GM04503 (cell line): ENCODE data around the gene SYTL3.

Source experiments
- DNase-seq: peaks from one replicate; pipeline ENCODE4 v3.0.0-alpha.2; 2012; ENCODE audit warnings: low read depth

The SYTL3 gene

DNA sequence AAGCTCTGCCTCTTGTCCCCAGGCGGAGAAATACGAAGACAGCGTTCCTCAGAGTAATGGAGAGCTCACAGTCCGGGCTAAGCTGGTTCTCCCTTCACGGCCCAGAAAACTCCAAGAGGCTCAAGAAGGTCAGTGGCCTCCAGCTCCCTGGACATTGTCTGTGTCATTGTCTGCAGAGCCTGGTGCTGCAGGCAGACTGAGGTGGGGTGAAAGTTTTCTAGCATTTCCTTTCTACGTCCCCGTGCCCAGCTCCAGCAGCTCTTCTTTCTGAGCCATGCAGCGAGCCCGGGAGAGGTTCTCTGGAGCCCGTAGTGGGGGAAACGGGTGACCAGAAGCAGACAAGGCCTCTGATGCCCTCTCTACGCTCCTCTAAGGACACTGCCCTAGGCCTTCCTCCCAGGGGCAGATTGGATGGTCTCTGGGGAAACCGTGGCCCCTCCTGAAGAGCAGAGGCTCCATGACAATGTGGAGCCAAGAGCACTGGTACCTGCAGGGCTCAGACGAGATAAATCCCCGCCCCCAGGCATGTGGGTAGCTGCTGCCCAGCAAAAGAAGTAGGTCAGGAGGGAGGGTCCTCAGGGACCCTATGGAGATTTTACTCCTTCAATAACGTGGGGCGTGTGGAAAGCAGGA lies 110.9 kb downstream of the SYTL3 start:
- no peak for DNase-seq

DNA sequence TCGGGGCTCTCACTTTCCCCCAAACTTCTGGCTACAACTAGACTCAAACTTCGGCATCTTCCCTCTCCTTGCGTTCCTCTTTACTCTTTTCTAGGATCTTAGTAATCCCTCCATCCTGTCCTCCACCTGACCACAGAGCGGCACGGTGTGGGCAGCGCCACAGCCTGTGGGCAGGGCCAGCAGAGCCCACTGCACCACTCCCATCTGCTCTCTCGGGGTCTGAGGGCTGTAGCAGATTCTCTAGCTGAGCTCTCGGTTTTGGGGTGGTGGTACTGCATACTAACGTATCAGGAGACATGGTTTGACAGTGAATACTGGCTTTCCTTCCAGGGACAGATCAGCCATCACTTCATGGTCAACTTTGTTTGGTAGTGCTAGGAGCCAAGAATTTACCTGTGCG lies 111.9 kb downstream of the SYTL3 start:
- DNase-seq = no peak

DNA sequence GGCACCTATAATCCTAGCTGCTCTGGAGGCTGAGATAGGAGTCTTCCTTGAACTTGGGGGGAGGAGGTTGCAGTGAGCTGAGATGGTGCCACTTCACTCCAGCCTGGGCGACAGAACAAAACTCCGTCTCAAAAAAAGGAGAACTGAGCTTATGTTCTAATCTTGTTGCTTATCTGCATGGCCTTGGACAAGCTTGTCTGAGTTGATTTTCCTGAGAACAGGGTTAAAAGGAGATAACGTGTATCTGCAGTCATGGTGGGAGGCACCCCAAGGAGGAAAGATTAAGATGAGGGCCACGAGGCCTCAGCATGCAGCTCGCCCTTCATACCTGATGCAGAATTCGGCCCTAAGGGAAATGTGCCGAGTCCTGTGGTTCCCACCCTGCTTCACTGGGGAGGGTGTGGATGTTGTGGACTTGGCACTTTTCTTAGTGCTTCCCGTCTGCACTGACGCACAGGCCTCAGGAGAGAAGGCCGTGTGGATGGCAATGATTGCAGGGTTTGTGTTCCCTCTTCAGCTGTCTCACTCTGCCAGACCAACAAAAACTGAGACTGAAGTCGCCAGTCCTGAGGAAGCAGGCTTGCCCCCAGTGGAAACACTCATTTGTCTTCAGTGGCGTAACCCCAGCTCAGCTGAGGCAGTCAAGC lies 113.1 kb downstream of the SYTL3 start:
- no peak for DNase-seq

DNA sequence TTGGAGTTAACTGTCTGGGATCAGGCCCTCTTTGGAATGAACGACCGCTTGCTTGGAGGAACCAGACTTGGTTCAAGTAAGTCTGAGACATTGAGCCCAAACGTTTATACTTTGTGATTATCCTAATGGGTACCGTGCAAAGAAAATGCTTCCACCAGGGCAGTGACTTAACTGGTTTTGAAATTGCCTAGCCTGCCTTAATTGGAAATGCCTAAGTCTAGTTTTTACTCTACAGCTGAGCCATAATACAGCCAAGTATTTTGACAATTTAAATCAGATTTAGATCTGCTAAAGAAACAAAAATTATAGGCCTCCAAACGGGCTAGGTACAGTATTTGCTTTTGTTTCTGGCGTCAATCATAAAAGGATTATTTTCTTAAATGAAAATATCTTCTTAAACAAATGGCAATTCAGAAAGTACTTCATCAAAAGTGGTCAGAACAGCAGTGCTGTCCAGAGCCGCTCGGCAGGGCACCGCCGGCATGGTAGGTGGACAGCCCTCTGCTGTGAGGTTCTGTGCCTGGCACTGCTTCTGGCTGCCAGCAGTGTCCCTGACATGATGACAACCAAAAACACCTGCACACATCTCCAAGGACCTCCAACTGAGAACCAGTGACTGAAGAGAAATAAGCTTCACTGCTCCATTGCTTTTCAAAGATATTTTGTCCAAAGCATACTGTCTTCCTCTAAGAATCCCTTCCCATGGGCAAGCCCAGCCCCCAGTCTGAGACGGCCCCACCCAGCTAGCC lies 113.8 kb downstream of the SYTL3 start:
- DNase-seq = no peak

DNA sequence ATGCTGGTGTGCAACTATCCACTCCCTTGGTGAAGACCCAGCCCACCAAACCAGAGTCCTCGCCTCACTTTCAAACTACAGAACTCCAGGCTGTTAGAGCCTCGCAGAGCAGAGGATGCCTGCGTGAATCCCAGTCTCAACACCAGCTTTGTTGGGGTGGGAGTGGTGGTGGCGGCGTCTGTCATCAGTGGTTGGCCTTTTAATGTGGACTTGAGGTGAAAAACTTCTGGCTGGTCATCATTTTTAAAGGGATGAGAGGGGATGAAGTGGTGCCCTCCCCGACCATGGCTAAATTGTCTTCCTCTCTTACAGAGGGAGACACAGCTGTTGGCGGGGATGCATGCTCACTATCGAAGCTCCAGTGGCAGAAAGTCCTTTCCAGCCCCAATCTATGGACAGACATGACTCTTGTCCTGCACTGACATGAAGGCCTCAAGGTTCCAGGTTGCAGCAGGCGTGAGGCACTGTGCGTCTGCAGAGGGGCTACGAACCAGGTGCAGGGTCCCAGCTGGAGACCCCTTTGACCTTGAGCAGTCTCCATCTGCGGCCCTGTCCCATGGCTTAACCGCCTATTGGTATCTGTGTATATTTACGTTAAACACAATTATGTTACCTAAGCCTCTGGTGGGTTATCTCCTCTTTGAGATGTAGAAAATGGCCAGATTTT lies 114.5 kb downstream of the SYTL3 start:
- DNase-seq = no peak

DNA sequence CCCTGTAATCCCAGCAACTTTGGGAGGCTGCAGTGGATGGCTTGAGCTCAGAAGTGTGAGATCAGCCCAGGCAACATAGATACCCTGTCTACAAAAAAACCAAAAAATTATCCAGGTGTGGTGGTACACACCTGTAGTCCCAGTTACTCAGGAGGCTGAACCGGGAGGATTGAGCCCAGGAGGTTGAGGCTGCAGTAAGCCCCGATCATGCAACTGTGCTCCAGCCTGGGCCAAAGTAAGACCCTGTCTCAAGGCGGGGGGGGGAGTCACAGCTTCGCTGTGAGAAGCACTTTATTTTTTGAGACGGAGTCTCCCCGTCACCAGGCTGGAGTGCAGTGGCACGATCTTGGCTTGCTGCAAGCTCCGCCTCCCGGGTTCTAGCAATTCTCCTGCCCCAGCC lies 115.1 kb downstream of the SYTL3 start:
- DNase-seq = no peak

DNA sequence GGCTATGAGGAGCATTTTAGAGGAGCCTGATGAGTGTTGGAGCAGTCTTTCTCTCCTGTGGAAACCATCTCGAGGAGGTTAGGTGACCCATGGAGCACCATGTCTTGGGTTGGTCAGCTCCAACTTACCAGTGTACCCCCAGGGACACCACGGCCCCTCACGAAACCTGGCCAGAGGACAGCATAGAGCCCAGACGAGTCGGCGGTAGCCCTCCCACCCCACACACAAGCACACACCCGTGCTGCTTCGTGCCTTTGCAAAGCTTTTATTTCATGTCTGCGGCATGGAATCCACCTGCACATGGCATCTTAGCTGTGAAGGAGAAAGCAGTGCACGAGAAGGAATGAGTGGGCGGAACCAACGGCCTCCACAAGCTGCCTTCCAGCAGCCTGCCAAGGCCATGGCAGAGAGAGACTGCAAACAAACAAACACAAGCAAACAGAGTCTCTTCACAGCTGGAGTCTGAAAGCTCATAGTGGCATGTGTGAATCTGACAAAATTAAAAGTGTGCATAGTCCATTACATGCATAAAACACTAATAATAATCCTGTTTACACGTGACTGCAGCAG lies 115.7 kb downstream of the SYTL3 start:
- DNase-seq = no peak

DNA sequence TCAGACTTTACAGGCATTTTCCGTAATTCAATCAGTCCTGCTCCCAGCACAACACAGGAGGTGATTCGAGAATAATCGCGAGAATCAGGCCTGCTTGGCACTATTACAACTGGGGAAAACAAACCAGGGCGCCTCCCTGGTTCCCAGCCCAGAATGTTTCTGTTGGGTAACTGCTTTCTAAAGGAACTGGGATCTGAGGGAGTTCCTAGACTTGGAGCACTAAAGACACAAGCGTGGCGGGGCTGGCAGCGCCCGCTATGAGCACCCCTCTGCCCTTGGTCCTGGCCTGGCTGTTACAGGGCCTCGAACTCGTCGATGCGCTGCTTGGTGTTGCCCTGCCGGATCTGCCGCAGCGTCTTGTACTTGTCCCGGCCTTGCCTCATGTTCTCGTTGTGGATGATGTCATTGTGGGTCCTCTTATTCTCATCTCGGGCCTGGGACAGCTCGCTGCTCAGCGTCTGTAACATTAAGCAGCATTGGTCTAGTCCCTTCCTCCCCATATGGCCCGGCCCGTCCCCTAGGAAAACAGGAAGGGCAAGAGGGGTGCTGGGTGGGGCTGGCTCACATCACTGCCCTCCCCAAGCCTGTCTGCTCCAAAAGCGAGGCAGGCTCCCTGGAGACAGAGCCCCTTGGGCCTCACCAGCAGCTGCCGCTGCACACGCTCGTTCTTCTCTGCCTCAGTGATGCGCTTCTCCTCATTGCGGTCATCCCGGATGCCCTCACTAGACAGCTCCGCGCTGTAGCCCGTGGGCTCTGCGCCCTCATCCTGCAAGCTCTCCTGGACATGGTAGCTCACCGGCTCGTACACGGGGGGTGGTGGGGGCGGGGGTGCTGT lies 117.0 kb downstream of the SYTL3 start:
- no peak for DNase-seq

DNA sequence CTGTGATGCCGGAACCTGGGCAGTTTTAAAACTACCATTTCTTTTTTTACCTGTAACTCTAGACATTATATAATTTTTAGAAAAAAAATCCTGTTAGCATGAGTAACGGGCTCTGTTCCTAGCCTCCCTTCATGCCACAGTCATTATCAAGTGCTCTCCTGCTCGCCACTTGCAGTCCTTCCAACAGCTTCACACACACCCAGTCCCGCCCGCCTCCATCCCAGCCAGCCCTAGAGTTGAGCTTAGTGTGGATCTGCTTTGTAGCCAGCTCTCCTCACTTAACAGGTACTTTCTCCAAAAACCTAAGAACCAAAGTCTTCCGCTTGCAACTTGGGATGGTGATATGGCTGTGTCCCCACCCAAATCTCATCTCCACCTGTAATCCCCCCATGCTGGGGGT lies 117.9 kb downstream of the SYTL3 start:
- DNase-seq = no peak

DNA sequence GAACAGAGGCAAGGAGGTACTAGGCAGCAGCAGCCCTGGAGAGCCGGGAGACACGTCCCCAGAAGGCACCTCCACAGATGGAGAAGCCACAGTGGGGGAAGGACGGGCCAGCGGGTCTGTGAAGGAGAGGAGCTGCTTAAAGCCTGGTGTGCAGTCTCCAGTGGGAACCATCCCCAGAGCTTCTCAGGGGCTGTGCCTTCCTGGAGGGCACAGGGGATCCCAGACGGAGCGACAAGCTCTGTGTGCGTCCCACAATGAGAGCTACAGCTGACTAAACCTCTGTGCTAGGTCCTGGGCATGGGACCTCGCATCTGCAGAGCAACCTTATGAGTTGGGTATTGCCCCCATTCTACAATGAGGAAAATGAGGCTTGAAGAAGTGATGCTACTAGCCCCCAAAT lies 118.6 kb downstream of the SYTL3 start:
- no peak for DNase-seq

DNA sequence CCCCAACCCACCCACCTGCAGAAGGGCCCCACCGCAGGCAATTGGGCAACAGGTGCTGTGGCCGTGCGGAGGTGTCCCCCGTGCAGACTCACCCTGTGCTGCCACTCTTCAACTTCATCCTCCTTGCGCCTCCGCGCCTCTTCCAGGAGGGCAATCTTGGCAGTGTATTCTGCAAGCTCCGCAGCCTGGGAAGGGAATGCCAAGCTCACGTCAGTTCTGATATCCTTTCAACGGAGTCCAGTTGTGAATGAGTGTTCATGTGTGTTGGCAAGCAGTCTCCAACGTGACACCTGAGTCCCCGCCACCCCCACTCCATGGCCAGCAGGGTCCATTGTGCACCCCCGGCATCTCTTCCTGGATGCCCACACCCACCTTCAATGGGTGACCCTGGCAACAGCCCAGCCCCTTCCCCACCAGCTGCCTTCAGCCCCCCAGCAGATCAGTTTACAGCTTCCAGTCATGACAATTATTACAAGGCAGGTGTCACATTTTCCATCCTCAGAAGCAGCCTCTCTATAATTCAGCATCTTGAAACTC lies 119.4 kb downstream of the SYTL3 start:
- no peak for DNase-seq

DNA sequence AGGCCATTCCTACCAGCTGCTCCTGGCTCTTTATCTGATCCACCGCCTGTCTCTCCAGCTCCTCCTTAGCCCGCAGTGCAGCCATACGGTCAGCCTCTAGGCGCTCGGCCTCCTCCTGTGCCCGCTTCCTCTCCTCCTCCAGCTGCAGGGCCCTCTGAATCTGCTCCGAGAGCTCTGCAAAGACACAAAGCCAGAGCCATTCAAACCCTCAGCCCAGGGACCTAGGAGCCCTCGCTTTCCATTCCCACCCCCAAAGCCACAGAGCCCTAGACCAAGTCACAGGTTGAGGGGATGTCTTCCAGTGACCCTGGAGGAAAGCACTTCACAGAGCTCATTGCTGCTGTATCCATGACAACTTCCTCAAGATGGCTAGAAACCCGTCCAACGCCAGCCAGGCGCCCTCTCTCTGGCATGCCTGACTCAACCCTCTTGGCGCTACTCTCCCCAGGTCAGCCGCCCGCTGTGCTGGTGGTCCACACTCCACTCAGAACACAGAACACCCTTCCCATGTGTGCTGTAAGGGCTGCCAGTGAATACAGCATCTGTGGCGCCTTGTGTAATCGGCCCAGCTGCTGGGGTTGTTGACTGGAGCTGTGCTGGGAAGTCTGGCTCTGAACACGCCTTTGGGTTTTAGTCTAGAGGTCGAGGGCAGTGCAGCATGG lies 120.0 kb downstream of the SYTL3 start:
- DNase-seq = no peak

DNA sequence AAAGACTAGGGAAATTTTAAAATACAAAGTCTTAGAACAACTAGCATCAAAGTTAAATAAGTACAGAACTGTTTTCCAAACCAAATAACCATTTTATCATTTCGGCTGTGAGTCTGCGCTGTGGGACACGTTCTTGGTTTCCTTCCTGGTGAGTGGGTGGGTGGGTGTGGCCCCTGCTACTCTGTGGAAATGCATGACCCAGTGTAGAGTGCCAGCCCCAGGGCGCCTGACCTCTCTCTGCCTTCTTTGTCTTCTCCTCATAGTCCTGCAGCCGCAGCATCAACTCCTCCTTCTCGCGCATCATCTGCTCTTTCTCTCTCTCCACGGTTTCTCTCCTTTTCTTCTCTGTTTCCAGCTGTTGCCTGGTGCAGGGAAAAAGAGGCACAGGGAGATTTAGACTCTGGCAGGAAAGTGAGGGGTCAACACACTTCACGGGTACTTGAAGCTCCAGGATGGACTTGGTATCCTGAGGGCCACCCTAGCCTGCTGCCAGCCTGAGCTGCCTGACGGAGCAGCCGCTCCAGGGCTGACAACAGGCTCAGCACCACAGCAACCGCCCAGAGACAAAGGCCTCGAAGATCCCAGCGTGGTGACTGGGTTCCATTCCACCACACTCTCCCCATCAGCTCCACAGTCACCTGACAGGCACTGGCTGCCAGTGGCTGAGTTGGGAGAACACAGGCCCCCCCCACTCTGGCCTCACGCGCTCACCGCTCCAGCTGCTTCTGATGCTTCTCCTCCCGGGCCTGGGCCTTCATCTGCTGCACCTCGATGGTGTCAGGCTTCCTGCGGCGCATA lies 120.9 kb downstream of the SYTL3 start:
- DNase-seq = no peak

DNA sequence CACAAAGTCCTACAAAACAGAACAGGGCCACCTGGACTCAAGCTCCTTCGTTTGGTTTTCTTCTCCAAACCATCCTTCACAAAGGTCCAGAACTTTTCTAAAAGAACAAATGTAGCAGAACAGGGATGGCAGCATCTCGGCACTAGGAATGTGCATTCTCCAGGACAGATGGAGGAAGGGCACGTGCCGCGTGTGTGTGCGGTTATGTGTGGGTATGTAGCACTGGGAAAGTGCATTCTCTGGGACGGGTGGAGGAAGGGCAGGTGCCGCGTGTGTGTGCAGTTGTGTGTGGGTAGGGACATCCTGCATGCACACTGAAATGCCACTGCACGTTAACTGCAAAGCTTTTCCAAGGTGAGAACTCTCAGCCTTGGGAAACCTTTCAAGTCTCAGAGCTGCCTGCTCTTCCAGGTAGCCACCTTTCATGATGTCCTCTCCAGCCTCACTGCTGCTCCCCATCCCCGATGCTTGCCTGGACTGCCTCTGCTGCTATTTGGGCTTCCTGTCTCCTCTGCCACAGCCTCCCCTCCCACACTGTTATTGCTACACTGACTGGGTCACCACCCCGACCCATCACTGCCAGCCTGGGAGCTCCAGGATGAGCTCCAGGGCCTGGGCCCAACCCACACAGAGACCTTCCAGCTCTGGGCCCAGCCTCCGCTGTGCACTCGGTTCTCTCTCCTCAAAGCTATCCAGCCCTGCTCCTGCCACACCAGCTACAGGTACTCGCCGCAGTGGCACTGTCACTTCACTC lies 121.7 kb downstream of the SYTL3 start:
- DNase-seq = no peak

DNA sequence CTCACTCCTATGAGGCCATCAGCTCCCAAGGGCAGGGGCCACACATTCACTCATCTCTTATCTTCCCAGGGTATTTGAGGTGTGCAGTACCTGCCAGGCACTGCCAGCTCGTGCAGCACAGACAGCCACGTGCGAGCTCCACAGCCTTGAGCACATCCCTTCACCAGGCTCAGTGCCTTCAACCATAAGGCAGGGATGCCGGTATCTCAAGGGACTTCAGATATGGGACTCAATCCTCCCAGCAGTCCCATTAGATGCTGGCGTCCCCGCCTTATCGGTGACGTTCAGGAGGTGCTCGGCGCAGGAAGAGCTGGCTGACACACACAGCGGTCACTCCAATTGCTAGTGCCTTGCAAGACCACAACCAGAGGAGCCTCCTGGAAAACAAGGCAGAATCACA lies 122.3 kb downstream of the SYTL3 start:
- DNase-seq = no peak

DNA sequence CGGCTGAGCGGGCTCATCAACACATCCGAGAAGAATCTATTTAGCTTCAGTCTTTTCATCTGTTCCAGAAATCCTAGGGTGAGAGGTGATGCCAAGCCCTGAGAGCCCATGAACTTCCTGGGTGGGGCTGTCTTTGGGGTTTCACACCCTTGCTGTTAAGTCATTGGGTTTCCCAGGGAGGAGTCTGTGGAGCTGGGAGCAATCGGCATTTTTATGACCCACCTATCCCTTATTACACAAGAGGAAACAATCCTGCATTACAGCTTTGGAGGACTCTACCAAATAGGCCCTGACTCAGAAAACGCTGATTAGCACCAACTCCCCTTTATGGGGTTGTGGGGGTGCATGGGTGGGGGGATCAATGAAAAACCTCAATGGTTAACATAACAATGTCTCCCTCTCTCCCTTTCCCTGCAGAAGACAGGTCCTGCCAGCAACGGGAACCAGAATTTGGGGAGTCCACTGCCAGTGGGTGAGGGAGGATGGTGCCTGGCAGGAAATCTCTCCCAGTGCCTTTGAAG lies 123.1 kb downstream of the SYTL3 start:
- peak; percentile 67 for DNase-seq

DNA sequence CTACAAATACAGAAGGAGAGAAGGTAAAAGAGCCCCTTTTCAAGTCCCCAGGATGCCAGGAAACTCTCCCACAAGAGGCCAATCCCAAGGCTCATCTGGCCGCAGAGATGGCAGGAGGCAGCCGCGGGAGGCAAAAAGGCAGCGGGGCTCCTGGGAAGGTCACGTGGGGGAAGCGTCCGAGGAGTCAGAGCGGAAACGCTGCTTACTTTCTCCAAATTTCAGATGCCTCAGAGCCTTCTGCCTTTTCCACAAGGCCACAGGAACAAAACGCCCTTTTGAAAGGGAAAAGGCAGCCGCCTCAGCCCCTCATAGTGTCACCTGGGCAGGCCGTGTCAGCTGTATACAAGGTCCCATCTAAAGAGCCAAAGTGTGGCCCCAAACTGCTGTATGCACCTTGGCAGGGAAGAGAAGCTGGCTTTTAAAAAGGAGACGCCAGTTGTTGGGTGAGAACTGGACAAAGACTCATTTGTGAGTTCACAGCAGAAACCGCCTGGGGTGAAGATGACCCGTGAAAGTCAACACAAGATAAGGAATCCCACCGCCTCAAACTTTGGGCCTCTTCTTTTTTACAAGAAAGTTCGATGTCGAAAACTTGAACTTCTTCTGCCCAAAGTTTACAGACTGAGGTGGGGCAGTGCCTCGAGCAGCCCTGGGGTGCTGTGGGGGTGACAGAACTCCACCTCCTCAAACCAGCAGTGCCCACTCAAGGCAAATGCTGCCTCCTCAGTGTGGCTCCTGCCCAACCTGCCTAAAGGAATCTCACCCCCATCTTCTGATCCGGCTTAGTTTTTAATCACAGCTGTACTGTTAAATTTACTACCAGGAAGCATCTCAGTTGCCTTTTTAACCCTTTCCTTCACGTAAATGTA lies 124.0 kb downstream of the SYTL3 start:
- DNase-seq = no peak
